ENCODE results near the gene ASAH2. TPM values are rescaled to one million over a fixed set of nuclear protein-coding genes. Genes with fewer than 3 reads are reported as not detected.

The ASAH2 gene
- total and polyA plus RNA-seq, 2 of the 13 experiments (the other 11 are each of a cell fraction or from before 2014, with no cell fraction given) = 16.0 to 17.9 TPM

DNA sequence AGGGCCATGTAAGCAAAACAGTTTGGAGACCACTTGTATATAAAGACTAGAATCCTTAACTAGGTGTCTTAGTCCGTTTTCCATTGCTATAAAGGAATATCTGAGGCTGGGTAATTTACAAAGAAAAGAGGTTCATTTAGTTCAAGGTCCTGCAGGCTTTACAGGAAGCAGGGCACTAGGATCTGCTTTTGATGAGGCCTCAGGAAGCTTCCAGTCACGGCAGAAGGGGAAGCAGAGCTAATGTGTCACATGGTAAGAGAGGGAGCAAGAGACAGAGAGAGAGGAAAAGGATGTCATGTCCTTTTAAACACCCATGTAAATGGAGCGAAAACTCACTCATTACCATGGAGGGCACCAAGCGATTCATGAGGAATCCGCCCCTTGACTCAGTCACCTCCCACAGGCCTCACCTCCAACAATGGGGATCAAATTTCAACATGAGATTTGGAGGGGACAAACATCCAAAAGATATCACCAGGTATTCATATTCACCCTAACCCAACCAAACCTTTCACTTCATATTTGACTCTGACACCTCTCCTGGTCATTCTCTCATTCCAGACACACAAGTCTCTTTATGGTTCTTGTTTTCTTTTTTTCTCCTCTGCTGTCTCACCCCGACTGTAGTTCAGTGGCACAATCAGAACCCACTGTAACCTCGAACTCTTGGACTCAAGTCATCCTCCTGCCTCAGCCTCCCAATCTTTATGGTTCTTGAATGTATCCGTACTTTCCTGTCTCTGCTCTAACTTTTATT lies 30.1 kb upstream of the ASAH2 start:
- POLR2A ChIA-PET = no interaction called here

DNA sequence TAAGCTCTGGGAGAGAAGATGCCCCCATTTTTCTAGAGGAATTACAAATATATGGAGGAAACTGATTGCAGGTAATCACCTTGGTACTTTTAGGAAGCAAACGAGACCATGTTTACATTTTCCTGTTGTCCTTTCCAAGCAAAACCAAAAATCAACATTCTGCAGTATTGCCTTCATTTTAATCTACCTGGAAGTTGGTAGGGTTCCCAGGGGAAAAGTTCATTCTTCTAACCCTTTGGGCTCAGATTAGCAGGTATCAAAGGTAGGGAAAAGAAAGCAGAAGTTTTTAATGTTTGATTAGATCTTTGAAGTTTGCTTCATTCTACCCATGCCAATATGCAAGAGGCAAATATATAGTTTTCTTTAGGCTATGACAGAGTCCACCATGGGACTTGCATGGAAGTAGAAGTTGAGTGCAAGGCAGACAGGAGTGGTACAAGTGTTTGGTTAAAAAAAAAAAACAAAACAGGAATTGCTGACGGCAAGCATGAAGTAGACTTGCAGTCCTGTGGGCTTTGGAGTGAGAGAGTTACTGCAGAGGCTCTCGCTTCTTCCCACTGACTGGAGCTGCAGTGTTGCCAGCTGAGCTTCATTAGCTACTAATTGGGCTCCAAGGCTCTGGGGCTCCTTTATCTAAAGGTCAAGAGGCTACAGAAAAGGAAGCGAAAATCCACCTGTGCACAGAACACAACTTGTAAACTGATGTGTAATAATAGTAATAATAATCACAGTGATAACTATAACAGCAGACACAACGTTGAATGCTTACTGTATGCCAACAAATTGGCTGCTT lies 28.9 kb upstream of the ASAH2 start:
- 0 out of 5 replicates have a peak, but pooled peaks cover 0 to 8% of the 10 kb centered on the region in 2 experiments for H3K27me3 ChIP-seq (ENCODE audit: control insufficient read depth in 1 of 2, insufficient read depth in 2 of 2, low read length in 2 of 2)

More for the DNA sequence above, 30.1 kb upstream of the ASAH2 start:
- TF ChIP-seq SIN3A (IDR thresholded peaks at IDR 0.05; ENCODE audit: borderline replicate concordance, low read depth, low read length) = no peak
- TF ChIP-seq ZKSCAN5 (CRISPR knock-in tag; IDR thresholded peaks at IDR 0.05) = 0 out of 2 replicates have a peak, but pooled peaks have one; percentile 27
- no peak for TF ChIP-seq TCF12 (IDR thresholded peaks at IDR 0.05)
- TF ChIP-seq TCF12 (CRISPR knock-in tag; IDR thresholded peaks at IDR 0.05) = no peak
- no peak for DNase-seq (ENCODE audit: low spot score)
- Histone ChIP-seq H3K9me3 (ENCODE audit: low read length) (no peaks in the 10 kb centered on the region), H3K79me2 (ENCODE audit: insufficient read depth, low read length) (no peaks in the 10 kb centered on the region), H3K4me1 (ENCODE audit: insufficient read depth, low read length) (peaks cover 23% of the 10 kb centered on the region), H3K27me3 (ENCODE audit: control insufficient read depth in 1 of 2, insufficient read depth in 2 of 2, low read length in 2 of 2) (0 out of 5 replicates have a peak, but pooled peaks cover 0 to 8% of the 10 kb centered on the region in 2 experiments), H3K27ac (ENCODE audit: extremely low read length, insufficient read depth, low read length) (no peak overlapping the region), H2AFZ (ENCODE audit: low read length) (no peak overlapping the region), H3K4me2 (ENCODE audit: low read depth, low read length) (no peak overlapping the region), H4K20me1 (ENCODE audit: insufficient read depth, low read length) (no peaks in the 10 kb centered on the region), H3K9ac (ENCODE audit: insufficient read depth, low read depth, low read length) (no peak overlapping the region), H3K4me3 (replicated peaks in 1 of 3; ENCODE audit: insufficient read depth in 1 of 3, low read depth in 2 of 3, low read length in 3 of 3) (no peak overlapping the region), H3K36me3 (replicated peaks in 1 of 2; ENCODE audit: control insufficient read depth in 1 of 2, insufficient read depth in 2 of 2, low read length in 2 of 2) (no peaks in the 10 kb centered on the region)
- 40% methylated on average over 8 of the region's 8 CpGs for WGBS (ENCODE audit: low lambda C conversion rate)
- in situ Hi-C loops (cut with HindIII; ENCODE audit: extremely low pct_ligation_motif_present, low pct_unique_long_range_greater_than_20kb) (no loop called here), intact Hi-C loops (cut with micrococcal nuclease; ENCODE audit: unreplicated experiment) (no loop called here)
- BruUV-seq (replicated peaks) = no TSS peak
- FAIRE-seq = no peak
- no peak for ATAC-seq
- CTCF ChIA-PET (ENCODE audit: low intra/inter-chr PET ratio, low total read pairs) = no interaction called here

More for the DNA sequence above, 28.9 kb upstream of the ASAH2 start:
- in situ Hi-C loops (cut with HindIII; ENCODE audit: extremely low pct_ligation_motif_present, low pct_unique_long_range_greater_than_20kb) (no loop called here), intact Hi-C loops (cut with micrococcal nuclease; ENCODE audit: unreplicated experiment) (no loop called here)
- FAIRE-seq (no peak), ATAC-seq (no peak), DNase-seq (ENCODE audit: low spot score) (no peak)
- ChIA-PET CTCF (ENCODE audit: low intra/inter-chr PET ratio, low total read pairs) (no interaction called here), POLR2A (no interaction called here)
- H3K79me2 ChIP-seq (ENCODE audit: insufficient read depth, low read length) = no peaks in the 10 kb centered on the region
- no peaks in the 10 kb centered on the region for H3K36me3 ChIP-seq (replicated peaks in 1 of 2; ENCODE audit: control insufficient read depth in 1 of 2, insufficient read depth in 2 of 2, low read length in 2 of 2)
- no TSS peak for BruUV-seq (replicated peaks)
- no peak for TF ChIP-seq ZNF335 (CRISPR knock-in tag; IDR thresholded peaks at IDR 0.05)
- TF ChIP-seq, protein P1, sequence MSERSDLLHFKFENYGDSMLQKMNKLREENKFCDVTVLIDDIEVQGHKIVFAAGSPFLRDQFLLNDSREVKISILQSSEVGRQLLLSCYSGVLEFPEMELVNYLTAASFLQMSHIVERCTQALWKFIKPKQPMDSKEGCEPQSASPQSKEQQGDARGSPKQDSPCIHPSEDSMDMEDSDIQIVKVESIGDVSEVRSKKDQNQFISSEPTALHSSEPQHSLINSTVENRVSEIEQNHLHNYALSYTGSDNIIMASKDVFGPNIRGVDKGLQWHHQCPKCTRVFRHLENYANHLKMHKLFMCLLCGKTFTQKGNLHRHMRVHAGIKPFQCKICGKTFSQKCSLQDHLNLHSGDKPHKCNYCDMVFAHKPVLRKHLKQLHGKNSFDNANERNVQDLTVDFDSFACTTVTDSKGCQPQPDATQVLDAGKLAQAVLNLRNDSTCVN (CRISPR knock-in tag; IDR thresholded peaks at IDR 0.05; ENCODE audit: borderline replicate concordance) = no peak
- no peak for TF ChIP-seq BRCA1 (CRISPR knock-in tag; IDR thresholded peaks at IDR 0.05)
- no peak for TF ChIP-seq ZNF484 (CRISPR knock-in tag; IDR thresholded peaks at IDR 0.05; ENCODE audit: borderline replicate concordance, low read depth)
- TF ChIP-seq RAD51 (IDR thresholded peaks at IDR 0.05; ENCODE audit: borderline replicate concordance) = no peak
- TF ChIP-seq FIP1L1 (IDR thresholded peaks at IDR 0.05; ENCODE audit: borderline replicate concordance, insufficient read depth, low read depth, low read length) = no peak
- H3K9me3 ChIP-seq (ENCODE audit: low read length) = no peaks in the 10 kb centered on the region
- no peaks in the 10 kb centered on the region for H4K20me1 ChIP-seq (ENCODE audit: insufficient read depth, low read length)
- no peak overlapping the region for H3K27ac ChIP-seq (ENCODE audit: extremely low read length, insufficient read depth, low read length)
- 43% methylated on average over 5 of the region's 5 CpGs for WGBS (ENCODE audit: low lambda C conversion rate)
- peaks cover 23% of the 10 kb centered on the region for H3K4me1 ChIP-seq (ENCODE audit: insufficient read depth, low read length)
- H3K9ac ChIP-seq (ENCODE audit: insufficient read depth, low read depth, low read length) = no peak overlapping the region
- H2AFZ ChIP-seq (ENCODE audit: low read length) = no peak overlapping the region
- no peak overlapping the region for H3K4me2 ChIP-seq (ENCODE audit: low read depth, low read length)
- no peak overlapping the region for H3K4me3 ChIP-seq (replicated peaks in 1 of 3; ENCODE audit: insufficient read depth in 1 of 3, low read depth in 2 of 3, low read length in 3 of 3)

Data from HepG2 (cell line).